A549 treated with DMSO at 1 μM for 4 hours (cell line): ENCODE measurements around the gene LIMA1. TPM values are rescaled to one million over a fixed set of nuclear protein-coding genes. Genes with fewer than 3 reads are reported as not detected.

Source experiments
- total RNA-seq: library from RNA; stranded (reverse); fragments of 200-300 nt; extraction: Qiagen RNA extraction; gene quantifications from 5 replicates; pipeline ENCODE4 v1.2.3, GENCODE V29; 2022; ENCODE audit warnings: low read depth

The LIMA1 gene
- total RNA-seq, result 6.8 to 11.4 TPM (median 7.8 TPM) in 5 replicates

DNA sequence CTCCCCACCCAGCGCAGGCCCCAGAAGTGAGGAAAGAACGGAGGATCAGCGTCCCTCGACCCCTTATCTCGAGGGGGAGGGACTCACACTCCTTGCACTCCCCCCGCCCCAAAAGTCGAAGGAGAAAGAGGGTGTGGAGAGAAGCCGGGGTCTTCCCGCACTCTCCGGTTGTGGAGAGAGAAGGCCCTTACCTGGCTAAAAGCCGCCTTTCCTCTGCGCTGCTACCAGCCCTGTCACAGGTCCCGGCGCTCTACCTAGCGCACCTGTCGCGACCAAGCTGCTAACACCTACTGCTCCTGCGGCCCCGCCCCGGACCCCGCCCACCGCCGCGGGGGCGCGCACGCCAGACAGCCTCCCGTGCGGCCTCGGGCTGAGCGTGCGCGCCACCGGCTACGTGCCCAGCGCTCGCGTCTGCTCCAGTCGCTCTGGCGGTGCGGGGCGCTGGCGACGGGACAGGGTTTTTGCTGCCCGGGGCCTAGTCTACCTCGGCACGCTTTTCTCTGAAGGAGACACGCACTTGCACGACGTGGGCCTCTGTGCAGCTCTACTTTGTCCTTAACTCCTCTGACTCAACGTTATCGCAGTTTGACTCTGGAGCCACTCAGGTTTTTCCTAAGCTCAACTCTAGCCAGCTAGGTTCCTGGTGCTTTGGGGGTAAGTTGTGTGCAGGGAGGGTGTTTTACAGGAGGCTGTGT, at the start of gene LIMA1:
Gene LIMA1, minus strand, starts transcription at position 292 of the 695 bp plus-strand sequence. CDS start 34,769 bp downstream, outside the sequence.

DNA sequence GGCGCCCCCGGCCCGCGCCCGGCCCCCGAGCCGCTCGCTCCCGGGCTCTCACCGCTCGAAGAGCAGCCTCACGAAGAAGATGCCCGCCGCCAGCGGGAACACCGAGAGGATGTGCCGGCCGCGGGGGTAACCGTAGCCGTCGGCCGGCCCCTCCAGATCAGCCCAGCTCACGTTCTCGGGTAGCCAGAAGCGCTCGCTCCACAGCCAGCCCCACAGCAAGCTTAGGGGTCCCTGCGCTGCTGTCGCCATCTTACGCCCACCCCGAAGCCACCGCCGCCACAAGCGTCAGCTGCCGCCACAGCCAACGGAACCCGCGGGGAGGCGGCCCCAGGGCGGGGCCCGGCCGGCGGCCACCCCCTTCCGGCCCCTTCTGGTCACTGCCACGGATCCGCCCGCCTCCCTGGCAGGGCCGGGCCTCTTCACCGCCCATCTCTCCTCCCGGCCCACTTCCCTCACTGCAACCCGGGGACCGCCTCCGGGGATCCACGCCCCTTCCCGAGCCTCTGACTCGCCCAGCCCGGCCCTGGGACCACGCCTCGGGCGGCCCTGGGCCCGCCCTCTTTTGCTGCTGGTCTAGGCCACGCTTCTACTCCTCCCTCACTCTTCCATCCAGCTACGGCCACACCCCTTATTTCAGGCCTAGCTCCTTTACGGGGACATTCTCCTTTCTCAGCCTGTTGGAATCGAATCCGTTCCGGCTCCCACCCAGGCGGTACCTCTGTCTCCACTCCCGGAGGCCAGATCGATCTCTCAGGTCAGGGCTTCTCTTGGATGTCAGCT, 116.1 kb downstream of the LIMA1 start, which contains the start of gene CERS5:
Gene CERS5, minus strand, starts transcription at position 321 of the 780 bp plus-strand sequence. Its CDS starts 72 bp downstream, at position 249.

Other genes starting within 250 kb of the LIMA1 start
- gene ASIC1, start 225.9 kb downstream of the LIMA1 start, total RNA-seq, result 5.3 to 6.8 TPM (median 6.2 TPM) in 5 replicates
- gene SMARCD1, start 198.2 kb downstream of the LIMA1 start, total RNA-seq, result 72.3 to 81.7 TPM (median 75.1 TPM) in 5 replicates
- gene GPD1, start 179.5 kb downstream of the LIMA1 start, total RNA-seq, result 0.10 to 0.39 TPM (median 0.20 TPM) in 5 replicates
- gene COX14, start 171.3 kb downstream of the LIMA1 start, total RNA-seq, result 69.8 to 77.8 TPM (median 75.1 TPM) in 5 replicates
- 24.9 to 28.4 TPM (median 26.7 TPM) in 5 replicates for gene CERS5, start 116.2 kb downstream of the LIMA1 start, total RNA-seq
- not detected in 5 replicates for gene FAM186A, start 113.1 kb upstream of the LIMA1 start, total RNA-seq
- gene LARP4, start 117.4 kb upstream of the LIMA1 start, total RNA-seq, result 39.2 to 52.8 TPM (median 45.9 TPM) in 5 replicates
- 15.6 to 20.6 TPM (median 19.9 TPM) in 5 replicates for gene DIP2B, start 221.5 kb upstream of the LIMA1 start, total RNA-seq